ENCODE data around the gene ETV3L. TPM values are rescaled to one million over a fixed set of nuclear protein-coding genes. Genes with fewer than 3 reads are reported as not detected.

The ETV3L gene
- total and polyA plus RNA-seq, 3 donors from 2014 or later = 0.16 TPM; not detected in 2

DNA sequence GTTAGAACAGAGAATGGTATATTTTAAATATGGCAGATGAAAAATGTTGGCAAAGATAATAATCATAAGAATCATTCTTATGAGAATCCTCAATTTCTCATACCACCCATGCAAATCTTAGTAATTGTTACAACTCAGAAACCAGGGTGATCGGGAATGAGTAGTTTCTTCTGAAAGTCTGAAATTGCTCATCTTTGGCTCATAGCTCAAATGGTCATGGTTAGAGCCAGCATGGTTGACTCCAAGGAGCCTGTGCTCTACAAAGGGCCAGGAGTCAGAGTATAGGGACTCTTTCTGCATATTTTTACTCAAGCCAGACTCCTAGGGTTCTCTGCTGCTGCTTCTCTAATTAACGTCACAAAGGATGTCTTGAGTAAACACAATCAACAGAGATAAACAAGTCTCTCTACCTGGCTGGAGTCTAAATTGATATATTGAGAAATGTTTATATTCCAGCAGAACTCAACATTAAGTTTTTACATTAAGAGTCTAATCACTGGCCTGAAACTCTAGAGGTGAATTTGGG is 40.5 kb upstream of the ETV3L start:
- 63 to 64% methylated on average over 2 of the region's 2 CpGs for WGBS, 2 donors
- Histone ChIP-seq H3K4me3 (no peak overlapping the region), H3K4me1 (peaks cover 15% of the 10 kb centered on the region), H3K27me3 (no peaks in the 10 kb centered on the region), H3K36me3 (ENCODE audit: low read depth, missing control alignments) (no peaks in the 10 kb centered on the region), H3K27ac (no peak overlapping the region), H3K9me3 (no peaks in the 10 kb centered on the region)
- DNase-seq = no peak
- intact Hi-C loops (cut with DNase I; ENCODE audit: low total_unique reads) = no loop called here
- TF ChIP-seq, protein P1, sequence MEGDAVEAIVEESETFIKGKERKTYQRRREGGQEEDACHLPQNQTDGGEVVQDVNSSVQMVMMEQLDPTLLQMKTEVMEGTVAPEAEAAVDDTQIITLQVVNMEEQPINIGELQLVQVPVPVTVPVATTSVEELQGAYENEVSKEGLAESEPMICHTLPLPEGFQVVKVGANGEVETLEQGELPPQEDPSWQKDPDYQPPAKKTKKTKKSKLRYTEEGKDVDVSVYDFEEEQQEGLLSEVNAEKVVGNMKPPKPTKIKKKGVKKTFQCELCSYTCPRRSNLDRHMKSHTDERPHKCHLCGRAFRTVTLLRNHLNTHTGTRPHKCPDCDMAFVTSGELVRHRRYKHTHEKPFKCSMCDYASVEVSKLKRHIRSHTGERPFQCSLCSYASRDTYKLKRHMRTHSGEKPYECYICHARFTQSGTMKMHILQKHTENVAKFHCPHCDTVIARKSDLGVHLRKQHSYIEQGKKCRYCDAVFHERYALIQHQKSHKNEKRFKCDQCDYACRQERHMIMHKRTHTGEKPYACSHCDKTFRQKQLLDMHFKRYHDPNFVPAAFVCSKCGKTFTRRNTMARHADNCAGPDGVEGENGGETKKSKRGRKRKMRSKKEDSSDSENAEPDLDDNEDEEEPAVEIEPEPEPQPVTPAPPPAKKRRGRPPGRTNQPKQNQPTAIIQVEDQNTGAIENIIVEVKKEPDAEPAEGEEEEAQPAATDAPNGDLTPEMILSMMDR (IDR thresholded peaks at IDR 0.05) = no peak
- TF ChIP-seq POLR2A (IDR thresholded peaks at IDR 0.05) = no peak

DNA sequence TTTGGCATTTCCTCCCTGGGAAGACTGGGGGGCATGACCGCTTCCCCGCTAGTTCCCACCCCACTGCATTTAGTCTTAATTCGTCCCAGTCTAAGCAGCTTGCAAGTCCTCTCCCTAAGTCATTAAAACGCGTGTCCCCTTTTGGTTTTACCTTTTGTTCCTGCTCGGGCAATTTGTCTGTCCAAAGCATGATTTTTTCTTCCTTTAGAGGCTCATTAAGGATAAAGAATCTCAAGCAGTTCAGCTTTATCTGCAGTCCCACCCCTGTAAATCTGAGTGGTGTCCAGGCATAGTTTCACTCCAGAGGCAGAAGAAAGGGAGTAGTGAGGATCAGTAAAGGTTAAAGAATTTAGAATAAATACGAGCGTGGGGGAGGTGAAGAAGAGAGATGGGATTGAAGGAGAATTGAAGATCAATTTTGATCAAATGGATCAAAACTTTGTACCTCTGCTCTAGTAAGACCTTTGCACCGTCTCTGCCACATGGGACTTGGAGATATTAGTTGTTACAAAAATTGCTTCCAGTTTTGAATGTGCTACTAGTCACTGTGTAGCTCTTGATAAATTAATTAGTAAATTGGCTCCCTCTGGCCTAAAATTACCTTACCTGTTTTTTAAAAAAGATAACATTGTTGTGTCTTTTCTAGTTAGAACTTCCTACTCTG is 39.6 kb upstream of the ETV3L start:
- Histone ChIP-seq H3K9me3 (no peaks in the 10 kb centered on the region), H3K4me3 (peak overlapping the region; percentile 84 to 99), H3K27me3 (no peaks in the 10 kb centered on the region), H3K36me3 (ENCODE audit: low read depth, missing control alignments) (no peaks in the 10 kb centered on the region), H3K27ac (peak overlapping the region; percentile 98 to 99), H3K4me1 (peaks cover 15% of the 10 kb centered on the region)
- no peak for DNase-seq
- intact Hi-C loops (cut with DNase I; ENCODE audit: low total_unique reads) = no loop called here
- TF ChIP-seq, protein P1 (IDR thresholded peaks at IDR 0.05) = no peak
- no peak for TF ChIP-seq POLR2A (IDR thresholded peaks at IDR 0.05)
- WGBS, 2 donors = 12% methylated on average over 9 of the region's 9 CpGs

DNA sequence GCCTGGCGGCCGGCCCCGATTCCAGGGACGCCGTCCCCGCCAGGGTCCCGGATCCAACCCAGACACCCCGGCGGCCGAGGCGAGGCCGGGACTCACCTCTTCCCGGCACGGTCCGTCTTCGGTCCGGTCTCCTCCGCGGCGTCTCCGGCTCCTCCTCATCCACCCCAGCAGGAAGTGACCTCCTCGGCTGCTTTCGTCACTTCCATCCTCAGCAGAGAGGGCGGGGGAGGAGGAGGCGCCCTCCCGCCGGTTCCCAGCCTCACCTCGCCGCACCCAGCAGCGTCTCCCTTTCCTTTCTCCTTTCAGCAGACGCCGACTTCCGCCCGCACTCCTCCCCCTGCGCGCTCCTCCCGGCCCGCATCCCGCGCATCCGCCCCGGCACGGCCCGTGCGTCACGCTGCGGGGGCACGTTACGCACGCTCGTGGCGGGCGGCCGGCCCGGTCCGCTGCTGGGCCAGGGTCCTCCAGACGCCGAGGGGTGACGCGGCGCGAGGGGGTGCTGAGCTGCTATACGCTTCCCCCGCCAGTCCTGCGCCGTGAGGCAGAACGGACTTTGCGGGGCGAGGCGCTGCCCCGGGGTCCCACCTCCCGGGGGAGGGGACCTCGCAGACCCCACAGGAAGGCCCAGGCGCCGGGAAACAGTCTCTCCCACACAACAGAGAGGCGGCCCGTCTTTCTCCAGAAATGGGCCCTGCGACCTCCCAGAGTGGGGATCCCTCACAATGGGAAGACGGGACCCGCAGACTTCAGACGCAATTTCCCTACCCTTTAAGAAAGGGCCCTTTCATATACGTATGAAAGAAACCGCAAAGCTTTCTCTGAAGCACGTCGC is 38.8 kb upstream of the ETV3L start, which contains the start of gene ETV3:
Gene ETV3 (minus strand): TSS at position 176 of the 832 bp plus-strand sequence. CDS start 2,043 bp downstream, outside the sequence.
- intact Hi-C loops (cut with DNase I; ENCODE audit: low total_unique reads) = no loop called here
- H3K36me3 ChIP-seq (ENCODE audit: low read depth, missing control alignments) = no peaks in the 10 kb centered on the region
- 0% methylated on average over 11 to 82 of the region's 85 CpGs for WGBS, 2 donors
- peak within 1 kb of the TSS; percentile 98 to 99 for H3K27ac ChIP-seq
- DNase-seq = peak; percentile 94
- H3K9me3 ChIP-seq = no peaks in the 10 kb centered on the region
- TF ChIP-seq POLR2A (IDR thresholded peaks at IDR 0.05) = peak; percentile 60
- TF ChIP-seq, protein P1 (IDR thresholded peaks at IDR 0.05) = no peak
- peak within 1 kb of the TSS; percentile 84 to 99 for H3K4me3 ChIP-seq
- no peaks in the 10 kb centered on the region for H3K27me3 ChIP-seq
- peaks cover 15% of the 10 kb centered on the region for H3K4me1 ChIP-seq

DNA sequence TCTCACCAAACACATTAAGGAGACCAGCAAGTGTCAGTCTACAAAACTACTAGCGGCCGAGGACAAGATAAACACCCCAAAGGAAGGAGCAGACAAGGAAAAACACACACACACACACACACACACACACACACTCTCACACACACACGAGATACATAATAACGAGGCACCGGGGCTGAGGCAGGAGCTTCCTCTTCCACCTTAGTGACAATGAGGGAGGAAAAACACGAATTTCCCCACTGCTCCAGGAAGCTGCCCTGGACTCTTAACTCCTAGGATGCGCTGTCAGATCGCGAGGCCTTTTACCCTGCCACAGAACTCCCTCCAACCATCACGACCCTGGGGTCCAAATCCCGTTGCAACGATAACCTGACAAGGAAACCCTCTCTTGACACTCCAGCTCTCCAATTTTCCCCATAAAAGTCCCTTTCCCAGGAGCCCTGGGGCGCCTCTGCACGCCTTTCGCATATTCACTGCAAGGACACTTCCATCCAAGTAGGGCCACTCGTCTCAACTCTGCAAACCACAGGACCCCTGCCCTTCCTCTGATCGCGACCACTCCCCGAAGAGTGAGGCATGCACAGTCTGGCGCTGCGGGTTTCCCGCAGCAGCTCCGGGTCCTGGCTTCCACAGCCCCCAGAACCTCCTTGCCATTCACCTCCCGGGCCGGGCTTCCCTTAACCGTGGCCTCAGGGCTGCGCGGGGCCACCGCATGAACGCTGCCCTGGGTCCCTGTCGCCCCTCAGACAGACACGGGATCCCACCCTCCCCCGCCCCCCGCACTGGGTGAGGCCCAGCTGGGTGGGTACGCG is 38.0 kb upstream of the ETV3L start:
- no peaks in the 10 kb centered on the region for H3K27me3 ChIP-seq
- peak overlapping the region; percentile 98 to 99 for H3K27ac ChIP-seq
- WGBS, 2 donors = 0 to 1% methylated on average over 24 to 36 of the region's 36 CpGs
- H3K4me3 ChIP-seq = peak overlapping the region; percentile 84 to 99
- H3K9me3 ChIP-seq = no peaks in the 10 kb centered on the region
- DNase-seq = peak; percentile 39
- TF ChIP-seq, protein P1 (IDR thresholded peaks at IDR 0.05) = no peak
- no peak for TF ChIP-seq POLR2A (IDR thresholded peaks at IDR 0.05)
- intact Hi-C loops (cut with DNase I; ENCODE audit: low total_unique reads) = no loop called here
- H3K36me3 ChIP-seq (ENCODE audit: low read depth, missing control alignments) = no peaks in the 10 kb centered on the region
- peaks cover 15% of the 10 kb centered on the region for H3K4me1 ChIP-seq

All from testis (tissue), 3 donors.